Measurements from ENCODE around the gene FBXO27.

DNA sequence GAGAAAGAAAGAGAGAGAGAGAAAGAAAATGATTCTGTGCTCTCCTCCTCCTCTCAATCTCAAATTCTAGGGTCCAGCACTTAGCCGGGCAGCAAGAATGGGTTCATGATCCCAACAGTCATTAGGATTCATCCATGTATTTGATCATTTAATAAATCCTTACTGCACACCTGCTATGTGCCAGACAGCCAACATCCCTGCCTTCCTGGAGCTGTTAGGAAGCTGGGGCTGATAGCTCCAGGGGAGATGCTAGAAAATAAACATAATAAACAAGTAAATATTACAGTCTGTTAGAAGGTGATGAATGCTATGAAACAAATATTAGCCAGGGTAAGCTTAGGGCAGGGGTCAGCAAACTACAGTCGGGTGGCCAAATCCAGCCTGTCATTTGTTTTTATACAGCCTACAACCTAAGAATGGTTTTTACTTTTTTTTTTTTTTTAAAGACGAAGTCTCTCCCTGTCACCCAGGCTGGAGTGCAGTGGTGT is 41.9 kb upstream of the FBXO27 start:
- TF ChIP-seq POLR2A (IDR thresholded peaks at IDR 0.05): no peak
- TF ChIP-seq, protein P1, sequence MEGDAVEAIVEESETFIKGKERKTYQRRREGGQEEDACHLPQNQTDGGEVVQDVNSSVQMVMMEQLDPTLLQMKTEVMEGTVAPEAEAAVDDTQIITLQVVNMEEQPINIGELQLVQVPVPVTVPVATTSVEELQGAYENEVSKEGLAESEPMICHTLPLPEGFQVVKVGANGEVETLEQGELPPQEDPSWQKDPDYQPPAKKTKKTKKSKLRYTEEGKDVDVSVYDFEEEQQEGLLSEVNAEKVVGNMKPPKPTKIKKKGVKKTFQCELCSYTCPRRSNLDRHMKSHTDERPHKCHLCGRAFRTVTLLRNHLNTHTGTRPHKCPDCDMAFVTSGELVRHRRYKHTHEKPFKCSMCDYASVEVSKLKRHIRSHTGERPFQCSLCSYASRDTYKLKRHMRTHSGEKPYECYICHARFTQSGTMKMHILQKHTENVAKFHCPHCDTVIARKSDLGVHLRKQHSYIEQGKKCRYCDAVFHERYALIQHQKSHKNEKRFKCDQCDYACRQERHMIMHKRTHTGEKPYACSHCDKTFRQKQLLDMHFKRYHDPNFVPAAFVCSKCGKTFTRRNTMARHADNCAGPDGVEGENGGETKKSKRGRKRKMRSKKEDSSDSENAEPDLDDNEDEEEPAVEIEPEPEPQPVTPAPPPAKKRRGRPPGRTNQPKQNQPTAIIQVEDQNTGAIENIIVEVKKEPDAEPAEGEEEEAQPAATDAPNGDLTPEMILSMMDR (IDR thresholded peaks at IDR 0.05): no peak
